Stomach (tissue), 9 donors: ENCODE data around the gene SLF1. TPM values are rescaled to one million over a fixed set of nuclear protein-coding genes. Genes with fewer than 3 reads are reported as not detected.

Experiments used
- DNase-seq, 2 donors: peaks; one replicate each; pipeline versions ENCODE4 v3.0.0 to v3.0.0-alpha.2; 2013 to 2019
- H3K27ac ChIP-seq, 5 donors: fragments of 200-600 bp in 4 of 5; sonication (generic) in 4 of 5; one replicate each; pipeline ENCODE4 v1.5.1; 2013 to 2019; ENCODE audit warnings: mild to moderate bottlenecking in 1 of 5, moderate library complexity in 1 of 5
- H3K27me3 ChIP-seq, 3 donors: fragments of 200-600 bp; sonication (generic); one replicate each; pipeline ENCODE4 v1.5.1; 2017 to 2019; ENCODE audit warnings: mixed run types in 1 of 3
- H3K36me3 ChIP-seq, 4 donors: fragments of 200-600 bp; sonication (generic); 1 replicate in 3 of 4; 2 replicates in 1 of 4; pipeline ENCODE4 v1.5.1; 2016 to 2019
- H3K4me1 ChIP-seq, 4 donors: fragments of 200-600 bp; sonication (generic); one replicate each; pipeline ENCODE4 v1.5.1; 2016 to 2019
- H3K4me3 ChIP-seq, 4 donors: fragments of 200-600 bp; sonication (generic) in 3 of 4; one replicate each; pipeline ENCODE4 v1.5.1; 2016 to 2019; ENCODE audit warnings: mild to moderate bottlenecking in 1 of 4
- H3K9me3 ChIP-seq, 4 donors: fragments of 200-600 bp; sonication (generic); one replicate each; pipeline ENCODE4 v1.5.1; 2016 to 2019
- CTCF ChIP-seq, 7 experiments: fragments of 450-650 bp in 4 of 7; fragments of 200-600 bp in 3 of 7; sonication (generic) in 3 of 7; IDR thresholded peaks; one replicate each; pipeline ENCODE4 v1.5.1; 2016 to 2019; ENCODE audit warnings: antibody characterized with exemption in 7 of 7, control low read depth in 2 of 7, mild to moderate bottlenecking in 1 of 7
- EP300 ChIP-seq: sonication (generic); formaldehyde crosslinking; IDR thresholded peaks from one replicate; pipeline ENCODE4 v1.6.1; 2017; ENCODE audit warnings: antibody characterized with exemption
- POLR2A ChIP-seq, 4 donors: fragments of 450-650 bp; IDR thresholded peaks; one replicate each; pipeline ENCODE4 v1.6.1; 2016; ENCODE audit warnings: antibody characterized with exemption in 4 of 4, control low read depth in 2 of 4, mild to moderate bottlenecking in 1 of 4, moderate library complexity in 1 of 4
- POLR2AphosphoS5 ChIP-seq, 3 donors: sonication (generic); formaldehyde crosslinking; IDR thresholded peaks; one replicate each; pipeline ENCODE4 v1.6.1; 2016; ENCODE audit warnings: antibody characterized with exemption in 3 of 3
- WGBS, 5 donors: extraction: QIAGEN DNeasy Blood & Tissue Kit in 3 of 5; methylation state at CpG; one replicate each; pipeline versions ENCODE4 v1.1.5 to v1.1.7; 2013 to 2018; 5-methylcytosine and 5-hydroxymethylcytosine counted together
- intact Hi-C: fragments of 100-400 bp; cut with DNase I; formaldehyde crosslinking; loops from one replicate; pipeline ENCODE4 v1.15.1; 2023; ENCODE audit warnings: low total_unique reads
- polyA plus RNA-seq, 3 donors: library from polyadenylated mRNA; stranded (reverse); fragments of 200-250 nt; gene quantifications; one replicate each; pipeline ENCODE4 v1.2.3, GENCODE V29; 2013
- total RNA-seq, 5 donors: library from RNA; depleted of rRNA; stranded (reverse); fragments of >200 nt; gene quantifications; one replicate each; pipeline versions ENCODE4 v1.1.0 to v1.2.3, GENCODE V29; 2014 to 2016
- donor health status: healthy with polysubstance abuse.
- donor health status: Bipolar disorder and iron deficiency.
- donor health status: healthy.

SLF1 gene
- total and polyA plus RNA-seq, 8 donors, result 0.58 to 53.1 (median 5.2) TPM

GRCh38 chr5:94744906-94745305 is 126.4 kb downstream of the SLF1 start:
- Histone ChIP-seq H3K27me3 (no peaks in the 10 kb centered on the region), H3K4me3 (no peak overlapping the region), H3K9me3 (no peaks in the 10 kb centered on the region), H3K4me1 (no peaks in the 10 kb centered on the region), H3K27ac (no peak overlapping the region), H3K36me3 (no peaks in the 10 kb centered on the region)
- 73 to 94% (median 90%) methylated on average over 2 of the region's 2 CpGs for WGBS, 5 donors
- no peak for DNase-seq
- intact Hi-C loops, result no loop called here
- TF ChIP-seq POLR2A (IDR thresholded peaks at IDR 0.05) (no peak), CTCF (IDR thresholded peaks at IDR 0.05) (no peak), POLR2AphosphoS5 (IDR thresholded peaks at IDR 0.05) (no peak), EP300 (no peak)

GRCh38 chr5:94745786-94746730 is 127.6 kb downstream of the SLF1 start:
- no peaks in the 10 kb centered on the region for H3K4me1 ChIP-seq
- H3K27ac ChIP-seq, result no peak overlapping the region
- no peaks in the 10 kb centered on the region for H3K9me3 ChIP-seq
- TF ChIP-seq POLR2AphosphoS5 (IDR thresholded peaks at IDR 0.05), result no peak
- no peak for TF ChIP-seq CTCF (IDR thresholded peaks at IDR 0.05)
- no peak for TF ChIP-seq POLR2A (IDR thresholded peaks at IDR 0.05)
- TF ChIP-seq EP300, result no peak
- no peak overlapping the region for H3K4me3 ChIP-seq
- intact Hi-C loops, result no loop called here
- H3K36me3 ChIP-seq, result no peaks in the 10 kb centered on the region
- no peak for DNase-seq
- WGBS, 5 donors, result 56 to 68% (median 65%) methylated on average over 5 of the region's 5 CpGs
- H3K27me3 ChIP-seq, result no peaks in the 10 kb centered on the region

GRCh38 chr5:94746731-94747124 is 128.3 kb downstream of the SLF1 start:
- Histone ChIP-seq H3K36me3 (no peaks in the 10 kb centered on the region), H3K9me3 (no peaks in the 10 kb centered on the region), H3K27me3 (no peaks in the 10 kb centered on the region), H3K4me3 (no peak overlapping the region), H3K27ac (no peak overlapping the region), H3K4me1 (no peaks in the 10 kb centered on the region)
- WGBS, 5 donors, result 81 to 87% (median 86%) methylated on average over 1 of the region's 1 CpG
- intact Hi-C loops, result no loop called here
- no peak for TF ChIP-seq CTCF (IDR thresholded peaks at IDR 0.05)
- no peak for TF ChIP-seq EP300
- TF ChIP-seq POLR2AphosphoS5 (IDR thresholded peaks at IDR 0.05), result no peak
- TF ChIP-seq POLR2A (IDR thresholded peaks at IDR 0.05), result no peak
- no peak for DNase-seq

Other genes starting within 250 kb of the SLF1 start
- 10 to 100 TPM in 1 of 5 donors, 1 to 10 TPM in 3, under 1 TPM in 1; 0.29 to 15.6 (median 4.9) TPM for gene KIAA0825, start 65 bp upstream of the SLF1 start, total RNA-seq
- under 1 TPM; 0.37 to 0.61 (median 0.55) TPM for gene KIAA0825, start 65 bp upstream of the SLF1 start, polyA plus RNA-seq